ENCODE measurements around the gene RBMS2. TPM values are rescaled to one million over a fixed set of nuclear protein-coding genes. Genes with fewer than 3 reads are reported as not detected.

The RBMS2 gene
- total RNA-seq, 2 experiments from 2014 or later, result 4.8 to 5.5 TPM

GRCh38 chr12:56614627-56615026 lies 93.0 kb downstream of the RBMS2 start:
- H3K36me3 Mint-ChIP-seq (ENCODE audit: low read depth), result peaks cover 73% of the 10 kb centered on the region
- no peak overlapping the region for H3K27ac Mint-ChIP-seq
- DNase-seq, result no peak
- ATAC-seq, result no peak
- H3K4me3 Mint-ChIP-seq, result no peak overlapping the region
- POLR2A ChIA-PET, result interaction anchor here (1.1 kb wide), 1 partner anchor 14 kb away, joined by 3 read pairs; no protein-coding TSS in a partner anchor
- H3K9me3 Mint-ChIP-seq (ENCODE audit: insufficient read depth), result no peaks in the 10 kb centered on the region
- no peaks in the 10 kb centered on the region for H3K27me3 Mint-ChIP-seq (ENCODE audit: low read depth)
- H3K4me1 Mint-ChIP-seq (ENCODE audit: low read depth), result no peaks in the 10 kb centered on the region
- CTCF ChIA-PET, result interaction anchor here (1.5 to 1.7 kb wide), 2 partner anchors 12 to 22 kb away, joined by 4 to 6 read pairs; no protein-coding TSS in a partner anchor

GRCh38 chr12:56616244-56616643 lies 94.6 kb downstream of the RBMS2 start:
- no peak overlapping the region for H3K4me3 Mint-ChIP-seq
- ChIA-PET POLR2A (interaction anchor here (0.8 to 1.2 kb wide), 2 partner anchors 8 to 20 kb away, joined by 3 read pairs; no protein-coding TSS in a partner anchor), CTCF (interaction anchor here (1.1 to 1.7 kb wide), 3 partner anchors 8 to 25 kb away, joined by 3 to 5 read pairs (median 3); no protein-coding TSS in a partner anchor)
- no peaks in the 10 kb centered on the region for H3K27me3 Mint-ChIP-seq (ENCODE audit: low read depth)
- peaks cover 70% of the 10 kb centered on the region for H3K36me3 Mint-ChIP-seq (ENCODE audit: low read depth)
- ATAC-seq (no peak), DNase-seq (no peak)
- peak overlapping the region; percentile 6 for H3K27ac Mint-ChIP-seq
- peaks cover 6% of the 10 kb centered on the region for H3K4me1 Mint-ChIP-seq (ENCODE audit: low read depth)
- H3K9me3 Mint-ChIP-seq (ENCODE audit: insufficient read depth), result no peaks in the 10 kb centered on the region

GRCh38 chr12:56616925-56617324 lies 95.3 kb downstream of the RBMS2 start:
- Mint-ChIP-seq H3K27ac (peak overlapping the region; percentile 6), H3K9me3 (ENCODE audit: insufficient read depth) (no peaks in the 10 kb centered on the region), H3K4me3 (no peak overlapping the region), H3K36me3 (ENCODE audit: low read depth) (peaks cover 64% of the 10 kb centered on the region), H3K4me1 (ENCODE audit: low read depth) (peaks cover 6% of the 10 kb centered on the region), H3K27me3 (ENCODE audit: low read depth) (no peaks in the 10 kb centered on the region)
- CTCF ChIA-PET, result interaction anchor here (1.1 to 1.7 kb wide), 4 partner anchors 8 to 26 kb away, joined by 3 to 5 read pairs (median 4); no protein-coding TSS in a partner anchor
- ATAC-seq (no peak), DNase-seq (no peak)
- POLR2A ChIA-PET, result interaction anchor here (1.2 kb wide), 1 partner anchor 20 kb away, joined by 3 read pairs; no protein-coding TSS in a partner anchor

- Mint-ChIP-seq H3K36me3 (ENCODE audit: low read depth) (peaks cover 51% of the 10 kb centered on the region), H3K4me3 (no peak overlapping the region), H3K27ac (no peak overlapping the region), H3K4me1 (ENCODE audit: low read depth) (peaks cover 36% of the 10 kb centered on the region), H3K9me3 (ENCODE audit: insufficient read depth) (no peaks in the 10 kb centered on the region), H3K27me3 (ENCODE audit: low read depth) (no peaks in the 10 kb centered on the region)
- no peak for ATAC-seq
- POLR2A ChIA-PET, result interaction anchor here (0.6 to 2.0 kb wide), 2 partner anchors 11 to 405 kb away, joined by 3 to 5 read pairs; no protein-coding TSS in a partner anchor
- CTCF ChIA-PET, result interaction anchor here (1.2 to 7.1 kb wide), 4 partner anchors 8 to 28 kb away, joined by 3 to 47 read pairs (median 4); no protein-coding TSS in a partner anchor
- no peak for DNase-seq
Observed at GRCh38 chr12:56622535-56622934, 100.9 kb downstream of the RBMS2 start.

GRCh38 chr12:56626701-56627100 lies 105.1 kb downstream of the RBMS2 start:
- peaks cover 53% of the 10 kb centered on the region for H3K4me1 Mint-ChIP-seq (ENCODE audit: low read depth)
- H3K9me3 Mint-ChIP-seq (ENCODE audit: insufficient read depth), result no peaks in the 10 kb centered on the region
- H3K27me3 Mint-ChIP-seq (ENCODE audit: low read depth), result no peaks in the 10 kb centered on the region
- ATAC-seq (no peak), DNase-seq (no peak)
- ChIA-PET CTCF (interaction anchor here (0.8 to 3.2 kb wide), 2 partner anchors 10 to 13 kb away, joined by 3 to 38 read pairs; no protein-coding TSS in a partner anchor), POLR2A (no interaction called here)
- H3K36me3 Mint-ChIP-seq (ENCODE audit: low read depth), result peaks cover 49% of the 10 kb centered on the region
- H3K27ac Mint-ChIP-seq, result peak overlapping the region; percentile 13
- H3K4me3 Mint-ChIP-seq, result no peak overlapping the region

- H3K4me1 Mint-ChIP-seq (ENCODE audit: low read depth), result peaks cover 68% of the 10 kb centered on the region
- no peaks in the 10 kb centered on the region for H3K9me3 Mint-ChIP-seq (ENCODE audit: insufficient read depth)
- CTCF ChIA-PET, result interaction anchor here (0.8 to 3.2 kb wide), 19 partner anchors 7 to 483 kb away, joined by 3 to 38 read pairs (median 4); partner anchors contain the start of genes ATP5F1B, PTGES3, RBMS2 and STAT6
- DNase-seq (peak; percentile 79), ATAC-seq (no peak)
- H3K36me3 Mint-ChIP-seq (ENCODE audit: low read depth), result peaks cover 39% of the 10 kb centered on the region
- H3K27ac Mint-ChIP-seq, result peak overlapping the region; percentile 83
- POLR2A ChIA-PET, result interaction anchor here (0.6 to 3.3 kb wide), 17 partner anchors 8 to 477 kb away, joined by 3 to 27 read pairs (median 6); partner anchors contain the start of genes ATP5F1B, MYL6, NACA and PTGES3
- no peaks in the 10 kb centered on the region for H3K27me3 Mint-ChIP-seq (ENCODE audit: low read depth)
- H3K4me3 Mint-ChIP-seq, result peak overlapping the region; percentile 84
Observed at GRCh38 chr12:56628671-56629458, 107.2 kb downstream of the RBMS2 start.

GRCh38 chr12:56629459-56630179 lies 108.0 kb downstream of the RBMS2 start:
- CTCF ChIA-PET, result interaction anchor here (0.9 to 2.4 kb wide), 12 partner anchors 10 to 482 kb away, joined by 3 to 16 read pairs (median 4); partner anchors contain the start of genes ATP5F1B, RBMS2 and STAT6
- peaks cover 68% of the 10 kb centered on the region for H3K4me1 Mint-ChIP-seq (ENCODE audit: low read depth)
- peak overlapping the region; percentile 83 for H3K27ac Mint-ChIP-seq
- DNase-seq, result peak; percentile 49
- ATAC-seq, result peak; percentile 21
- peaks cover 33% of the 10 kb centered on the region for H3K36me3 Mint-ChIP-seq (ENCODE audit: low read depth)
- H3K27me3 Mint-ChIP-seq (ENCODE audit: low read depth), result no peaks in the 10 kb centered on the region
- POLR2A ChIA-PET, result interaction anchor here (0.6 to 3.3 kb wide), 13 partner anchors 9 to 471 kb away, joined by 3 to 27 read pairs (median 7); partner anchors contain the start of genes ATP5F1B, MYL6, NACA and PTGES3
- no peaks in the 10 kb centered on the region for H3K9me3 Mint-ChIP-seq (ENCODE audit: insufficient read depth)
- H3K4me3 Mint-ChIP-seq, result peak overlapping the region; percentile 84

- peaks cover 67% of the 10 kb centered on the region for H3K4me1 Mint-ChIP-seq (ENCODE audit: low read depth)
- no peaks in the 10 kb centered on the region for H3K27me3 Mint-ChIP-seq (ENCODE audit: low read depth)
- H3K4me3 Mint-ChIP-seq, result peak within 1 kb of the TSS; percentile 84
- peak within 1 kb of the TSS; percentile 83 for H3K27ac Mint-ChIP-seq
- peak; percentile 74 for ATAC-seq
- peak; percentile 92 for DNase-seq
- H3K9me3 Mint-ChIP-seq (ENCODE audit: insufficient read depth), result no peaks in the 10 kb centered on the region
- peaks cover 32% of the 10 kb centered on the region for H3K36me3 Mint-ChIP-seq (ENCODE audit: low read depth)
- CTCF ChIA-PET, result interaction anchor here (1.2 to 2.4 kb wide), 4 partner anchors 8 to 54 kb away, joined by 3 to 16 read pairs (median 8); no protein-coding TSS in a partner anchor
- POLR2A ChIA-PET, result interaction anchor here (0.6 to 3.3 kb wide), 8 partner anchors 8 to 247 kb away, joined by 3 to 27 read pairs (median 9); partner anchors contain the start of genes ATP5F1B, NACA, PTGES3 and RBMS2
Observed at GRCh38 chr12:56630180-56630632, 108.6 kb downstream of the RBMS2 start, which contains the start of gene BAZ2A. BAZ2A (minus strand) TSS chr12:56630326; CDS start chr12:56617530, 12,796 bp downstream.

- peaks cover 67% of the 10 kb centered on the region for H3K4me1 Mint-ChIP-seq (ENCODE audit: low read depth)
- H3K27ac Mint-ChIP-seq, result peak overlapping the region; percentile 48
- H3K36me3 Mint-ChIP-seq (ENCODE audit: low read depth), result peaks cover 20% of the 10 kb centered on the region
- ChIA-PET POLR2A (interaction anchor here (0.7 to 1.5 kb wide), 2 partner anchors 14 to 111 kb away, joined by 3 to 6 read pairs; partner anchors contain the start of genes ATP5F1B and RBMS2), CTCF (interaction anchor here (1.1 to 2.3 kb wide), 2 partner anchors 118 to 443 kb away, joined by 3 to 7 read pairs; partner anchors contain the start of gene SMARCC2)
- ATAC-seq (peak; percentile 13), DNase-seq (peak; percentile 73)
- no peaks in the 10 kb centered on the region for H3K9me3 Mint-ChIP-seq (ENCODE audit: insufficient read depth)
- H3K27me3 Mint-ChIP-seq (ENCODE audit: low read depth), result no peaks in the 10 kb centered on the region
- peak overlapping the region; percentile 88 for H3K4me3 Mint-ChIP-seq
Observed at GRCh38 chr12:56631790-56632700, 110.4 kb downstream of the RBMS2 start.

All from activated CD8-positive, alpha-beta T cell treated with anti-CD3 and anti-CD28 coated beads, Interleukin-2, amount 10 ng/mL, durations not matched to agents 7 days and 5 days (primary cell).